Measurements from ENCODE around the gene WLS.

DNA sequence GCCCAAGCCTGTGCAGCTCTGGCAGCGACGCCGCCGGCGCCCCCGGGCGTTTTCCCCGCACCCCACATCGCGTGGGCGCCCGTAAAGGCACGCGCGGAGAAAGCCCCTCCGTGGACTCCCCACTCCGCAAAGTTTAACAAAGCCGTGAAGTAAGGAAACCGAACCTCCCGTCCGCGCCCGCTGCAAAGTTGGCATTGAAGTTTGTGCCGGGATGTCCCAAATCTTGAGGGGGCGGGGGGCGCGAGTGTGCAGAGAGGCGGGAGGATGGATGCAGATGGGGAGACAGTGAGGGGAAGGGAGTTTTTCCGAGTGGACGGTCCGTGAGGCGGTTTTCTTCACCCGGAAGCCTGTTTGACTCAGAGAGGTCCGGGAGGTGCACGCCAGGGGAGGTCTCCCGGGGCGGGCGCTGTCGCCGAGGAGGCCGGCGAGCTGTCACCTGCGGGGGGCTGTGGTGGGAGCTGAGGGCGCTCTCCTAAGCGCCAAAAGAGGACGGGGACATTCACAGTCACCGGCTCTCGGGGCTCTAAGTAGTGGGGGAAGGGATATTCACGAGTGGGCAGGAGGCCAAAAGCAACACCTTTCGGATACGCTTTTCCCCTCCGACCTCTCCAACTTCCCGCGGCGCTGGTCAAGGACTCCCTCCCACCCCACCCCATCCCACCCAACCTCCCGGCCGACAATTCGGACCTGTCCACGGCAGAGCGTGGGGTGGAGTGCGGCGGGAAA lies 1.3 kb downstream of the WLS start:
- TF ChIP-seq EP300 (IDR thresholded peaks at IDR 0.05; ENCODE audit: borderline replicate concordance): no peak
- TF ChIP-seq MAX (IDR thresholded peaks at IDR 0.05): no peak
- TF ChIP-seq FOXM1 (IDR thresholded peaks at IDR 0.05; ENCODE audit: borderline replicate concordance, low read depth): no peak
- TF ChIP-seq EGR1 (IDR thresholded peaks at IDR 0.05): no peak
- TF ChIP-seq USF1 (IDR thresholded peaks at IDR 0.05): no peak
- TF ChIP-seq, protein P1, sequence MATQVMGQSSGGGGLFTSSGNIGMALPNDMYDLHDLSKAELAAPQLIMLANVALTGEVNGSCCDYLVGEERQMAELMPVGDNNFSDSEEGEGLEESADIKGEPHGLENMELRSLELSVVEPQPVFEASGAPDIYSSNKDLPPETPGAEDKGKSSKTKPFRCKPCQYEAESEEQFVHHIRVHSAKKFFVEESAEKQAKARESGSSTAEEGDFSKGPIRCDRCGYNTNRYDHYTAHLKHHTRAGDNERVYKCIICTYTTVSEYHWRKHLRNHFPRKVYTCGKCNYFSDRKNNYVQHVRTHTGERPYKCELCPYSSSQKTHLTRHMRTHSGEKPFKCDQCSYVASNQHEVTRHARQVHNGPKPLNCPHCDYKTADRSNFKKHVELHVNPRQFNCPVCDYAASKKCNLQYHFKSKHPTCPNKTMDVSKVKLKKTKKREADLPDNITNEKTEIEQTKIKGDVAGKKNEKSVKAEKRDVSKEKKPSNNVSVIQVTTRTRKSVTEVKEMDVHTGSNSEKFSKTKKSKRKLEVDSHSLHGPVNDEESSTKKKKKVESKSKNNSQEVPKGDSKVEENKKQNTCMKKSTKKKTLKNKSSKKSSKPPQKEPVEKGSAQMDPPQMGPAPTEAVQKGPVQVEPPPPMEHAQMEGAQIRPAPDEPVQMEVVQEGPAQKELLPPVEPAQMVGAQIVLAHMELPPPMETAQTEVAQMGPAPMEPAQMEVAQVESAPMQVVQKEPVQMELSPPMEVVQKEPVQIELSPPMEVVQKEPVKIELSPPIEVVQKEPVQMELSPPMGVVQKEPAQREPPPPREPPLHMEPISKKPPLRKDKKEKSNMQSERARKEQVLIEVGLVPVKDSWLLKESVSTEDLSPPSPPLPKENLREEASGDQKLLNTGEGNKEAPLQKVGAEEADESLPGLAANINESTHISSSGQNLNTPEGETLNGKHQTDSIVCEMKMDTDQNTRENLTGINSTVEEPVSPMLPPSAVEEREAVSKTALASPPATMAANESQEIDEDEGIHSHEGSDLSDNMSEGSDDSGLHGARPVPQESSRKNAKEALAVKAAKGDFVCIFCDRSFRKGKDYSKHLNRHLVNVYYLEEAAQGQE (IDR thresholded peaks at IDR 0.05; ENCODE audit: low read depth): no peak
- TF ChIP-seq RAD21 (IDR thresholded peaks at IDR 0.05; ENCODE audit: low read depth): no peak
- TF ChIP-seq YY1 (IDR thresholded peaks at IDR 0.05; ENCODE audit: low read depth): no peak
- TF ChIP-seq CEBPB (IDR thresholded peaks at IDR 0.05): no peak
